OCI-LY3 (cell line): Measurements from ENCODE around the gene FLVCR2.

Experiments used
- CTCF ChIP-seq: fragments of 200-600, 300-600 bp; sonication (generic); IDR thresholded peaks from 2 replicates; pipeline ENCODE4 v1.5.1; 2014; ENCODE audit warnings: antibody characterized with exemption, low read length, low read depth
- EZH2phosphoT487 ChIP-seq: fragments of 200-600 bp; shearing (Covaris generic); IDR thresholded peaks from 2 replicates; pipeline ENCODE4 v1.6.1; 2018; ENCODE audit warnings: antibody characterized with exemption, mixed run types, low read depth

- TF ChIP-seq CTCF (no peak), EZH2phosphoT487 (no peak)
Observed at GRCh38 chr14:75661499-75661814, 83.0 kb downstream of the FLVCR2 start.
